Thyroid gland (tissue), 4 donors: ENCODE measurements around the gene ARMC2. TPM values are rescaled to one million over a fixed set of nuclear protein-coding genes. Genes with fewer than 3 reads are reported as not detected.

Source experiments
- DNase-seq, 2 donors: peaks; one replicate each; pipeline ENCODE4 v3.0.0-alpha.2; 2019
- H3K27ac ChIP-seq, 3 donors: fragments of 200-600 bp; sonication (generic); 1 replicate in 2 of 3; 2 replicates in 1 of 3; pipeline ENCODE4 v1.5.1; 2016 to 2019; ENCODE audit warnings: mild to moderate bottlenecking in 1 of 3, moderate library complexity in 1 of 3
- H3K27me3 ChIP-seq: fragments of 200-600 bp; sonication (generic); one replicate; pipeline ENCODE4 v1.5.1; 2019
- H3K36me3 ChIP-seq, 2 donors: fragments of 200-600 bp; sonication (generic); one replicate each; pipeline ENCODE4 v1.5.1; 2016 to 2019
- H3K4me1 ChIP-seq, 2 donors: fragments of 200-600 bp; sonication (generic); one replicate each; pipeline ENCODE4 v1.5.1; 2017 to 2019
- H3K4me3 ChIP-seq, 3 donors: fragments of 200-600 bp; sonication (generic); replicated peaks in 1 of 3; 1 replicate in 2 of 3; 2 replicates in 1 of 3; pipeline ENCODE4 v1.5.1; 2016; ENCODE audit warnings: mild to moderate bottlenecking in 1 of 3
- H3K9me3 ChIP-seq: fragments of 200-600 bp; sonication (generic); one replicate; pipeline ENCODE4 v1.5.1; 2017
- POLR2A ChIP-seq, 2 donors: fragments of 450-650 bp; IDR thresholded peaks; one replicate each; pipeline ENCODE4 v1.6.1; 2017; ENCODE audit warnings: antibody characterized with exemption in 2 of 2, mild to moderate bottlenecking in 2 of 2, moderate library complexity in 1 of 2
- WGBS, 2 donors: methylation state at CpG; one replicate each; pipeline ENCODE4 v1.1.5; 2017; 5-methylcytosine and 5-hydroxymethylcytosine counted together
- intact Hi-C: fragments of 100-400 bp; cut with DNase I; formaldehyde crosslinking; loops from one replicate; pipeline ENCODE4 v1.15.1; 2023
- total RNA-seq, 4 donors: library from RNA; depleted of rRNA; stranded (reverse); fragments of >200 nt; gene quantifications; one replicate each; pipeline ENCODE4 v1.2.3, GENCODE V29; 2016
- TF ChIP-seq, protein P1 (sequence below), 6 experiments: fragments of 200-600 bp in 3 of 6; fragments of 450-650 bp in 3 of 6; sonication (generic) in 3 of 6; IDR thresholded peaks; one replicate each; pipeline ENCODE4 v1.5.1; 2016 to 2019; ENCODE audit warnings: antibody characterized with exemption in 6 of 6, mild to moderate bottlenecking in 2 of 6, inconsistent platforms in 1 of 6, moderate library complexity in 1 of 6

The ARMC2 gene
- total RNA-seq, 4 donors from 2014 or later = 5.2 to 9.3 (median 6.9) TPM

DNA sequence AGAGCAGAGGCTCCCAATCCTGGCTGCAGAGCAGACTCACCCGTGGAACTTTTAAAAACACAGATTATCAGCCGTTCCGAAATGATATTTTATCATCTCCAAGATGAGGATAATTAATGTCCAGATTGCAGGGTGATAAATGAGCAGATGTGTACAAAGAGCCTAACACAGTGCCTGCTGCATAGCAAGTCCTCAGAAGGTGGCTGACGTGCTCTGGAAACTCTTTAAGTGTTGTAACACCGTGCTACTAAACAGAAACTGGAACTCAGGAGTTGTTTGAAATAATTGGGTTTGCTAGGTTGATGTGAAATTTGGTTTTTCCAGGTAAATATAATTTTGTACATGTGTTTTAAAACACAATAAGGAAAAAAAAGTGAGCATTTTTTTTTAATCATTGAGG, 118.0 kb downstream of the ARMC2 start:
- no peak for TF ChIP-seq POLR2A (IDR thresholded peaks at IDR 0.05)
- TF ChIP-seq, protein P1, sequence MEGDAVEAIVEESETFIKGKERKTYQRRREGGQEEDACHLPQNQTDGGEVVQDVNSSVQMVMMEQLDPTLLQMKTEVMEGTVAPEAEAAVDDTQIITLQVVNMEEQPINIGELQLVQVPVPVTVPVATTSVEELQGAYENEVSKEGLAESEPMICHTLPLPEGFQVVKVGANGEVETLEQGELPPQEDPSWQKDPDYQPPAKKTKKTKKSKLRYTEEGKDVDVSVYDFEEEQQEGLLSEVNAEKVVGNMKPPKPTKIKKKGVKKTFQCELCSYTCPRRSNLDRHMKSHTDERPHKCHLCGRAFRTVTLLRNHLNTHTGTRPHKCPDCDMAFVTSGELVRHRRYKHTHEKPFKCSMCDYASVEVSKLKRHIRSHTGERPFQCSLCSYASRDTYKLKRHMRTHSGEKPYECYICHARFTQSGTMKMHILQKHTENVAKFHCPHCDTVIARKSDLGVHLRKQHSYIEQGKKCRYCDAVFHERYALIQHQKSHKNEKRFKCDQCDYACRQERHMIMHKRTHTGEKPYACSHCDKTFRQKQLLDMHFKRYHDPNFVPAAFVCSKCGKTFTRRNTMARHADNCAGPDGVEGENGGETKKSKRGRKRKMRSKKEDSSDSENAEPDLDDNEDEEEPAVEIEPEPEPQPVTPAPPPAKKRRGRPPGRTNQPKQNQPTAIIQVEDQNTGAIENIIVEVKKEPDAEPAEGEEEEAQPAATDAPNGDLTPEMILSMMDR (IDR thresholded peaks at IDR 0.05) = no peak
- intact Hi-C loops = no loop called here
- Histone ChIP-seq H3K27ac (no peak overlapping the region), H3K4me1 (no peaks in the 10 kb centered on the region), H3K36me3 (no peaks in the 10 kb centered on the region), H3K4me3 (no peak overlapping the region), H3K9me3 (no peaks in the 10 kb centered on the region), H3K27me3 (no peaks in the 10 kb centered on the region)
- 84 to 89% methylated on average over 5 of the region's 5 CpGs for WGBS, 2 donors
- no peak for DNase-seq

DNA sequence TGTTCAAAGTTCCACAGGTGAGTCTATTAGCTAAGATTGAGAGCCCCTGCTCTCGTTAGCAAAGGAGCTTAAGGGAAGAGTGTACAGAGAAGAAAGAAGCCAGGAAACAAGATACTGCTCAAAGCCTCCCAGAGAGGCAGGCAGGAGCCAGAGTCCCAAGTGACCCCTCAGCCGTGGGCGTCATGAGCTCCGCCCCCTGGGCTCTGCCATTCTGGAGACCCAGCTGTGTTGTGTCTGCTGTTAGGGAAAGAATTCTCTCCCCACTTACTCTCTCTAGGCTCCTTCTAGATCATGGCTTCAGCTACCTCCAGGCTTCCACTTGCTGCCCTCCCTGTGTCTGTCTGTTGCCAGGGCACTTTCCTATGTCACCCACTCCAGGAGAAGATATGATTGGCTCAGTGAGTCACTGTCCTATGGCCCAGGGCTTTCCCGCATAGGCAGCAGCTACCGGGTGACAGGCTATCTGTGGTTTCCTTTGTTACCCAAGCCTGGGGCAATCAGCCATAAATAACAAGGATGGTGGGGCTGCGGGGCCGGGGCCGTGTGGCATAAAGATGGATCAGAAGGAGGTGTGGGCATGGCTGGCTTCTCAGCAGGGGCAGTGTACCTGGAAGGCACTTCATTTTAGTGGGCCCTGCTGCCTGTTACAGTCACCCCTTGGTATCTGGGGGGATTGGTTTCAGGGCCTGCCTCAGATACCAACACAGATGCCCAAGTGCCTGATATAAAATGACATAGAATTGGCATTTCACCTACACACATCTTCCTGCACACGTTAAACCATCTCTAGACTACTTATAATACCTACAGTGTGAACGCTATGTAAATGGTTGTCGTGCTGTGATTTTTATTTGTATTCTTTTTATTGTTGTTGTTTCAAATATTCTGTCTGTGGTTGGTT, 118.9 kb downstream of the ARMC2 start:
- intact Hi-C loops = no loop called here
- no peak for DNase-seq
- no peak for TF ChIP-seq POLR2A (IDR thresholded peaks at IDR 0.05)
- TF ChIP-seq, protein P1 (IDR thresholded peaks at IDR 0.05) = no peak

DNA sequence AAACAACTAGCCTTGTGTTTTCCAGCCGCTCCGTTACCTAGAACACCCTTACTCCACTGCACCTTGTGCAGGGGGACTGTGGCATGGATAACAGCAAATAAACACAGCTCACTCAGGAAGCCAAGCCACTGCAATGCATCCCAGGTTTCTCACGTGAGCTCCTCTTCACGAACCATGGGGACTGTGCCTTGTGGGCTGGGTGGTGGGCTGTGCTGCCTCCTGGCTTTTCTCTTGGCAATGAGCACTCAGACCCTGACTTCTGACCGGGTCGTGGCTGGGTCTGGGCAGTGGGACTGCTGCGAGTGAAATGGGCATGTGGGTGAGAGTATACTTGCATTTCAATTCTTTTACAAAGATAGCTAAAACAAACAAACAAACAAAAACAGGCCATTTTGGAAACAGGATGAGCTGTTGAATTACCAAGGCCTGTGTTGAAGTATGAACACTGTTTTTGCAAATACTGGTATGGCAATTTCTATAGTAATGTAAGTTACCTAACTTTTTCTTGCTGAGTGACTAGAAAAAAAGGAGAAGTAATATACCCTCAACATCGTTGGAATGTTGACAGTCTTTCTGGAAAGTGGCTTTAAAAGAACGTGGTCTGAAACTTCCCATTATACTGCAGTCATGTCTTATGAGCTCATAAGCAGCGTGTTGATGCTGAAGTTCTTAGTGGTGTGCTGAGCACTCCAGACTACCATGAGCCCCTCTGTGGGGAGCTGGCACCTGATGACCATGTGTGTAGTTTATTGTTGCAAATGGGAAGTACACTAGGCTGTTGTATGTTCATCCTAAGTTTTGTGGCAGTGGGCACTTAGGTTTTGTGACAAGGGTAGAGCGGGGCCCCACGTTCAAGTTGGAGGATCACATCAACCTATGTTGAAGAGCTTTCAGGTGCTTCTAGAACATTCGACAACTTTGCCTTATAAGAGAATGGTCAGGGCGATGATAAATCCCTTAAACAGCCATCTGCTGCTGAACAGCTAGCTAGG, 120.4 kb downstream of the ARMC2 start:
- intact Hi-C loops = no loop called here
- Histone ChIP-seq H3K36me3 (no peaks in the 10 kb centered on the region), H3K4me1 (no peaks in the 10 kb centered on the region), H3K27ac (no peak overlapping the region), H3K27me3 (no peaks in the 10 kb centered on the region), H3K9me3 (no peaks in the 10 kb centered on the region), H3K4me3 (no peak overlapping the region)
- 84 to 87% methylated on average over 14 of the region's 14 CpGs for WGBS, 2 donors
- DNase-seq = no peak
- no peak for TF ChIP-seq POLR2A (IDR thresholded peaks at IDR 0.05)
- TF ChIP-seq, protein P1 (IDR thresholded peaks at IDR 0.05) = no peak

More for the DNA sequence above, 118.9 kb downstream of the ARMC2 start:
- Histone ChIP-seq H3K27ac (no peak overlapping the region), H3K9me3 (no peaks in the 10 kb centered on the region), H3K27me3 (no peaks in the 10 kb centered on the region), H3K4me3 (no peak overlapping the region), H3K36me3 (no peaks in the 10 kb centered on the region), H3K4me1 (no peaks in the 10 kb centered on the region)
- WGBS, 2 donors = 70 to 78% methylated on average over 12 of the region's 12 CpGs

DNA sequence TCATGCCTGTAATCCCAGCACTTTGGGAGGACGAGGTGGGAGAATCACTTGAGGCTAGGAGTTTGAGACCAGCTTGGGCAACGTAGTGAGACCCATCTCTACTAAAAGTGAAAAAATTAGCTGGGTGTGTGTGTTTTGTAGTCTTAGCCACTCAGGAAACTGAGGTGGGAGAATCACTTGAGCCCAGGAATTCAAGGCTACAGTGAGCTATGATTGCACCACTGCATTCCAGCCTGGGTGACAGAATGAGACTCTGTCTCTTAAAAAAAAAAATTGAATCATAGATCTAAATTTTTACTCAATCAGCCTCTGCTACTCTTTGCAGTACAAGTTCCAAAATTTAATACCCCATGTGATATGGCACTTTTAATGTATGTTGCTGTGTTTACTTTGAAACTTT, 121.6 kb downstream of the ARMC2 start:
- Histone ChIP-seq H3K4me1 (no peaks in the 10 kb centered on the region), H3K4me3 (no peak overlapping the region), H3K27ac (peak overlapping the region in 1 of 3 donors; percentile 12), H3K36me3 (no peaks in the 10 kb centered on the region), H3K27me3 (no peaks in the 10 kb centered on the region), H3K9me3 (no peaks in the 10 kb centered on the region)
- intact Hi-C loops = no loop called here
- peak in 1 of 2 donors; percentile 20 for DNase-seq
- TF ChIP-seq POLR2A (IDR thresholded peaks at IDR 0.05) = no peak
- TF ChIP-seq, protein P1 (IDR thresholded peaks at IDR 0.05) = no peak
- 53 to 58% methylated on average over 2 of the region's 2 CpGs for WGBS, 2 donors
